Measurements from ENCODE around the gene LAD1.

The LAD1 gene

GRCh38 chr1:201418461-201418860, 19.3 kb upstream of the LAD1 start:
- DNase-seq, result no peak

DNA sequence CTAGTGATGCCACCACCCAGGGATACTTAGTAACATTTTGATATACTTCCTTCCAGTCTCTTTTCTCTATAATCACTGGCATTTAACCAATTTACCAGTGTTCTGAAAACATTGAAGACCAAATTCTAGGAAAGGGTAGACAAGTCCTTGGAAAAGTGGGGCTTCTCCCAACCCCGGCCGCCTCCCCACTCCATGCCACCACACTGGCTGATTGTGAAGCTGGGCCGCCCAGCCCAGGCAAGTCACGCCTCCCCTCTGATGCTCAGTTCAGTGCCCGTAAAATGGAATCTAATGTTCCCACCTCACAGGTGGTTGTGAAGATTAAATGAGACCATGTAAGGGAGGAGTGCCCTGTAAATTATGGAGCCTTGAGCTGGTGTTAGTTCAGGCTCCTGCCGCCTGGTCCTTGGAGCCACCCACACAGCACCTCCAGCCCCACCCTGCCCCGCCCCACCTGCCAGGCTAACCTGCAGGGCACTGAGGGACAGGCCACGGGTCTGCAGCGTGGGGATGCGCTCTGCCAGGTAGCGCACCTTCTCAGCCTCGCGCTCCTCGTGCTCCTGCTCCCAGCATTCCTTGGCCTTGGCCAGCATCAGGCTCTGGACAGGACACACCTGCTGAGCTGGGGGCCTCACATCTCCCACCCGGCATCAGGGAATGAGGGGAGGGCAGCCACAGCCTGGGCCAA, 15.1 kb upstream of the LAD1 start:
- DNase-seq, result no peak

DNA sequence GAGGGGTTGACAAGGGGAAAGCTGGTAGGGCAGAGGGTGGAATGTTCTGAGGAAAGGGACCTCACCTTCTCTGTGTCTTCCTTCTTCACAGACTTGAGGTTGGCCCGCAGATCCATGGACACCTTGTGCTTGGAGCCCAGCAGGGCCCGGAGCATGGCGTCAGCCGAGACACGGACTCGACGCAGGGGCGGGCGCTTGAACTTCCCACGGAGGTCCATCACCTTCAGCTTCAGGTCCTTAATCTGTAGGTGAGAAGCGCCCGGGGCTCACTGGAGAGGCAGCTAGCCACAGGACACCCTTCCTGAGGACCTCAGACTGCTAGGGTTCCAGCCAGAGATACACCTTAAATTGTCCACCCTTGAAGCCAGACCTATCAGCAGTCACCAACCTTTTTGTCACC, 12.2 kb upstream of the LAD1 start:
- no peak for DNase-seq

DNA sequence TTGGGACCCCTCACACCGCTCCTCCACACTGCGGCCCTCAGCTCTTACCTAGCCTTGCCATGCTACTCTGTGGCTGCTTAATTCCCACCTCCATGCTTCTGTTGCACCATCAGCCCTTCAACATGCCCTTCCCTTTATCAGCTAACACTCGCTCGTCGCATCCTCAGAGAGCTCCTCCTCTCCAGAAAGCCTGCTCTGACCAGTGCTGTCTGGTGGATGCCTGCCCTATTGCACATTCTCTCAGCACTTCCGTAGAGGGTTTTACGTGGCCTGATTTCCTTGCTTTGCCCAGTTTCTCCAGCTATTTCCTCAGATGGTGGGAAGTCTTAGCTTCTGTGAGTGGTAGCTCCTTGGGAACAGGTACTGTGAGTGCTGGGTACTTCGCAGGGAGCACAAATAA, 10.3 kb upstream of the LAD1 start:
- no peak for DNase-seq

DNA sequence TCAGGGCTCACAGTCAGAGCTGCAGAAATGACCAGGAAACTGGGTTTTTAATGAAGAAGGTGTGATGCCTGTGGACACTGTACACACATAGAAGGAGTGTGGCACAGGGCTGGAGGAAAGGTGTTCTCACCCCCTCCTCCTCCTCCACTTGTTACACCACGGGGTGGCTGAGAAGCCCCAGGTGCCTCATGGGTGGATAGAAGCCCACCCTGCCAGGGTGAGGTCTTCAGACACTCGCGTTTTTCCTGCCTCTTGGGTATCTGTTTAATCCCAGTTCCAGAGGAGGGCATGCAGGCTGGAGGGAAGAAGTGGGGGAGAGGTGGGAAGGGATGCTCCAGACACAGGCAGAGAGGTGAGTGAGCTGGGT, 9.7 kb upstream of the LAD1 start:
- DNase-seq, result no peak

- peak; percentile 66 for DNase-seq
These were observed 9.2 kb upstream of the LAD1 start for GRCh38 chr1:201408176-201408833.

DNA sequence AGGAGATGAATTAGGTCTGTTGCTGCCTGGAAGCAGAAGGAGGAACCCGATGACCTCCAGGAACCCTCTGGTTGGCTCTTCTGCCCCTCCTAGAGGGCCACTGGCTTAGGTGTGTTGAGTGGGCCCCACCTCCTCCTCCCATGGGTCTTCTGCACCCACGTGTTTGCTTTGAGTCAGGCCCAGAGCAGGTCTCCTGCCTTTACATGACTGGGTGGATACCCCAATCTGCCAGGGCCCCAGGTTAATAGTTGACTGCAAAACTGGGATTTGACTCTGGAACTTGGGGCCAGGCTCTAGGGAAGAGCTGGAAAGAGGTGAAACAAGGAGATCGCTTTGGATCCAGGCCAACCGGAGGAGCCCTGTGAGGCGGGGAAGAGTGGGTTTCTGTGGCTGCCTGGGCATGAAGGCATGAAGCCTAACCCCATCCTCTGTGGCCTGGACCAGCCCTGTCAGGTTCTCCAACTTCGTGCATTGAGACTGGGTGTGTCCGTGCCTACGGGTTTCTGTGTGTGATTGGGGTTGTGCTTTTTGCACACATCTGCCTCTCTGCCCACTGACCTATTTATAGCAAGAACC, 7.8 kb upstream of the LAD1 start:
- DNase-seq, result no peak

GRCh38 chr1:201405484-201405831, 6.3 kb upstream of the LAD1 start:
- no peak for DNase-seq

- no peak for DNase-seq
These were observed 5.8 kb upstream of the LAD1 start for GRCh38 chr1:201404722-201405483.

- DNase-seq, result no peak
These were observed 4.9 kb upstream of the LAD1 start for GRCh38 chr1:201404055-201404454.

GRCh38 chr1:201403359-201403758, 4.2 kb upstream of the LAD1 start:
- no peak for DNase-seq

- DNase-seq, result no peak
These were observed 2.6 kb upstream of the LAD1 start for GRCh38 chr1:201401700-201402099.

GRCh38 chr1:201400852-201401230, 1.7 kb upstream of the LAD1 start:
- DNase-seq, result no peak

DNA sequence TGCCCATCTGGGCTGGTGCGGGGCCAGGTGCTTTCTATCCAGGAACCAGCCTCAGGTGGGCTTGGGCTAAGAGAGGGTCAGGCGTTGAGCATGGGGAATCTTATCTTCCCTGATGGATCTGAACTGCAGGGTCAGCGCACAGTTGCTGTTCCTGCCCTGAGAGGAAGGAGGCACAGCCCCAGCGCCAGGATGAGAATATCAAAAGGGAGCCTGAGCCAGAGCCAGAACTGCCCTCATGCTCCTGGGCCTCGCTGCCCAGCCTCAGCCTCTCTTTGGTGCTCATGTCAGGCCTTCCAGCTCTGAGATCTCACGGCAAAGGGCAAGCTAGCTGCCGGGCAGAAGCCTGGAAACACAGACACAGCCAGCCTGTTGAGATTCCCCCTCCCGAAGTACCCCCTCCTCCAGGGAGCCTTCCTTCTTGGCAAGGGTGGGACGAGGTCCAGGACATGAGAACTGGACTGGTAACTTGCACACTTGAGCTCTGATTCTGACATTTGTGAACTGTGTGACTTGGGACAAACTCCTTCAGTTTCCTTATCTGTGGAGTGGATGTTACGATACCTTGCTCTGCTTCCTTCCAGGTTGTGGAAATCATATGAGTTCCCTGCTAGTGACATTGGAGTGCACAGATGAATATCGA, 1.2 kb upstream of the LAD1 start:
- DNase-seq, result peak; percentile 47

GRCh38 chr1:201399352-201400126, 415 bp upstream of the LAD1 start:
- peak; percentile 57 for DNase-seq

- DNase-seq, result no peak
These were observed 1.4 kb downstream of the LAD1 start for GRCh38 chr1:201397675-201398074.

- DNase-seq, result no peak
These were observed 2.2 kb downstream of the LAD1 start for GRCh38 chr1:201396861-201397464.

DNA sequence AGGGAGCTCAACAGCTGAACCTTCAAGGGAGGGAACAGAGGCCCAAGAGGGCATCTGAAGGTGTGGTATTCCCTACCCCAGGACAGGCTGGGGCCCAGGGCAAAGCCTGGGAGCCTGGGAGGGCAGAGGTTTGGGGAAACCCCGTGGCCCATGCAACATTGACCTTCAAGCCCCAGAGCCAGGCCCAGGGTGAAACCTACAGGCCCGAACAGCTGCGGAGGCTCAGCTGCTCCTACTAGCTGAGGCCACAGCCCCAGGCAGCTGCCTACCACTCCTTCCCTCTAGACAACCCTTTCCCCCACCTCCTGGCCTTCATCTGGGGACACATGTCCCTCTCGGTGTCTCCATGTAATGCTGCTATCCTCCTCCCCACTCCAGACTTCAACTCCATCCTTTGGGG, 3.2 kb downstream of the LAD1 start:
- DNase-seq, result no peak

GRCh38 chr1:201394591-201394990, 4.5 kb downstream of the LAD1 start:
- no peak for DNase-seq

DNA sequence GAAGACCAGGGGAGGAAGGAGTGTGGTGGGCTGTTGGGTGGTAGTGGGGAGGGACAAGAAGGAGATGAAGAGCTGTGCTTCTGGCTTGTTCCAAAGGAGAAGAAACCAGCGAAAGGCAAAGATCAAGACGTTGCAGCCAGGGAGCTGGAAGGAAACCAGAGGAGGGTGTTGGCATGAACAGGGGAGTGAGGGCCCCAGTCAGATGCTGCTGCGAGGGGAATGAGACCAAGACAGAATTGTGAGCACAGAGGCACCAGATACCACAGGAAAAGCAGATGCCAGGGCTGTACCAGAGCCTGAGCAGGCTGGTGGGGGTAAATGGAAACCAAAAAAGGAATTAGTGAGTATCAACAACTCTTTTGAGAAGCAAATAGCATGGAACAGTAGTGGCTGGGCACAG, 6.0 kb downstream of the LAD1 start:
- DNase-seq, result no peak

DNA sequence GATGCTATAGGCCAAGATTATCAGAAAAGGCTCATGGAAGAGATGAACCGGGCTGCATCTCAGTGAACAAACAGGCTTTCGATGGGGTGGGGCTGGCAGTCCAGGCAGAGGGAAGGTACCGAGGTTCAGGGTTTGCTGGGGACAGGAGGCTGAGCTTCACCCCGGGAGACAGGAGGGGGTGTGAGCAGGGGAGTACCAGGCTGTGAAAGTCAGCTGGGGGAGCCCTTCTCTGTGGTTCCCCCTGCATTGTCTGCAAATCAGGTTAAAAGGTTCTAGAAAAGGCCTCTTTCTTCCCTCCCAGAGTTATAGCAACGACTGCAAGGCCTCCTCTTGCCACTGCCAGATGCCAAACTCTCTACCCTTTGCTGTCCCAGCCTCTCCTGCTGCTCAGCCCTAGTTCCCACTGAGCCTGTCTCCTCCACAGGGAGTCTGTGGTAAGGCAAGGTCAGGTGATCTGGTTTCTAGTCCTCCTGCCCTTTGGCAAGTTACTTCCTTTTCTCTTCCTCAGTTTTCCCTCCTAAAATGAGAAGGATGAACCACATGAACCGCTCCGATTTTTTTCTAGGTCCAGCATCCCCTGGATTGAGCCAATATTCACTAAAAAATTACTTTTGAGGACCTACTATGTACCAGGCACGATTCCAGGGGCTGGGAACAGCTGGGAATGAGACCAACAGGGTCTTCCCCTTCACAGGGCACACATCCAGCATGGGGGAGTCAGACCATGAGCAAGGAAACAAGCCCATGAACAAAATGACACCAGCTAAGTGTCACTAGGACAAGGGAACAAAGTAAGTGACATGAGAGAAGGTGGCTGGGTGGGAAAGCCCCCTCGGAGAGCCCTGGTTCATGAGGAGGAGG, 7.2 kb downstream of the LAD1 start:
- peak; percentile 51 for DNase-seq

Data from NCI-H2171 treated with DMSO at 0.1 percent for 48 hours (cell line).